ENCODE measurements around the gene MYL6B.

MYL6B gene

GRCh38 chr12:56122637-56123036 lies 29.8 kb upstream of the MYL6B start:
- no peak for DNase-seq (ENCODE audit: low read depth)

- DNase-seq (ENCODE audit: low read depth), result no peak
Measured at GRCh38 chr12:56124133-56124532, 28.3 kb upstream of the MYL6B start.

GRCh38 chr12:56126732-56127239 lies 25.6 kb upstream of the MYL6B start:
- DNase-seq (ENCODE audit: low read depth), result no peak

GRCh38 chr12:56127485-56127887 lies 24.9 kb upstream of the MYL6B start:
- DNase-seq (ENCODE audit: low read depth), result no peak

GRCh38 chr12:56127888-56128669 lies 24.3 kb upstream of the MYL6B start, which contains the start of gene ESYT1:
ESYT1 (plus strand) TSS chr12:56128267; CDS start chr12:56128320, 53 bp downstream.
- DNase-seq (ENCODE audit: low read depth), result peak; percentile 92

- DNase-seq (ENCODE audit: low read depth), result no peak
Measured at GRCh38 chr12:56128670-56129205, 23.6 kb upstream of the MYL6B start.

- DNase-seq (ENCODE audit: low read depth), result peak; percentile 66
Measured at GRCh38 chr12:56129206-56129941, 23.0 kb upstream of the MYL6B start.

GRCh38 chr12:56129942-56130495 lies 22.4 kb upstream of the MYL6B start:
- no peak for DNase-seq (ENCODE audit: low read depth)

GRCh38 chr12:56130876-56131275 lies 21.5 kb upstream of the MYL6B start:
- DNase-seq (ENCODE audit: low read depth), result no peak

- no peak for DNase-seq (ENCODE audit: low read depth)
Measured at GRCh38 chr12:56134897-56135296, 17.5 kb upstream of the MYL6B start.

- DNase-seq (ENCODE audit: low read depth), result no peak
Measured at GRCh38 chr12:56137853-56138571, 14.4 kb upstream of the MYL6B start.

- DNase-seq (ENCODE audit: low read depth), result no peak
Measured at GRCh38 chr12:56141946-56142784, 10.2 kb upstream of the MYL6B start.

- no peak for DNase-seq (ENCODE audit: low read depth)
Measured at GRCh38 chr12:56143217-56143616, 9.2 kb upstream of the MYL6B start.

- DNase-seq (ENCODE audit: low read depth), result no peak
Measured at GRCh38 chr12:56143870-56144269, 8.5 kb upstream of the MYL6B start.

- no peak for DNase-seq (ENCODE audit: low read depth)
Measured at GRCh38 chr12:56145217-56145616, 7.2 kb upstream of the MYL6B start.

GRCh38 chr12:56146492-56147460 lies 5.6 kb upstream of the MYL6B start:
- DNase-seq (ENCODE audit: low read depth), result no peak

- no peak for DNase-seq (ENCODE audit: low read depth)
Measured at GRCh38 chr12:56150563-56150962, 1.8 kb upstream of the MYL6B start.

- DNase-seq (ENCODE audit: low read depth), result peak; percentile 50
Measured at GRCh38 chr12:56151672-56152131, 685 bp upstream of the MYL6B start.
